ENCODE measurements around the gene PBX3. TPM values are rescaled to one million over a fixed set of nuclear protein-coding genes. Genes with fewer than 3 reads are reported as not detected.
"Not testable (repeated sequence)": the region's sequence is repeated elsewhere in the genome, so short reads cannot be mapped to it uniquely, and the experiment has no call there.

PBX3 gene
- total RNA-seq, 1 donor from 2014 or later, result 6.3 TPM

GRCh38 chr9:125822902-125823301, 75.7 kb downstream of the PBX3 start:
- Histone ChIP-seq H3K36me3 (ENCODE audit: control insufficient read depth, insufficient read depth, low read length) (no peaks in the 10 kb centered on the region), H3K27me3 (ENCODE audit: control insufficient read depth, insufficient read depth, low read length) (no peaks in the 10 kb centered on the region), H3K4me3 (ENCODE audit: low read depth, low read length) (no peak overlapping the region)
- TF ChIP-seq CTCF (IDR thresholded peaks at IDR 0.05; ENCODE audit: insufficient read depth, low read length, severe bottlenecking), result no peak
- DNase-seq (ENCODE audit: low read depth) (no peak), FAIRE-seq (no peak)

- not testable (repeated sequence) for H3K36me3 ChIP-seq (ENCODE audit: control insufficient read depth, insufficient read depth, low read length); FAIRE-seq; H3K27me3 ChIP-seq (ENCODE audit: control insufficient read depth, insufficient read depth, low read length); H3K4me3 ChIP-seq (ENCODE audit: low read depth, low read length); DNase-seq (ENCODE audit: low read depth)
Measured at GRCh38 chr9:125823874-125824406, 76.8 kb downstream of the PBX3 start.

GRCh38 chr9:125825762-125826161, 78.6 kb downstream of the PBX3 start:
- H3K27me3 ChIP-seq (ENCODE audit: control insufficient read depth, insufficient read depth, low read length), result no peaks in the 10 kb centered on the region
- TF ChIP-seq CTCF (IDR thresholded peaks at IDR 0.05; ENCODE audit: insufficient read depth, low read length, severe bottlenecking), result no peak
- FAIRE-seq (no peak), DNase-seq (ENCODE audit: low read depth) (no peak)
- no peak overlapping the region for H3K4me3 ChIP-seq (ENCODE audit: low read depth, low read length)
- no peaks in the 10 kb centered on the region for H3K36me3 ChIP-seq (ENCODE audit: control insufficient read depth, insufficient read depth, low read length)

GRCh38 chr9:125826850-125827249, 79.7 kb downstream of the PBX3 start:
- FAIRE-seq, result no peak
- Histone ChIP-seq H3K27me3 (ENCODE audit: control insufficient read depth, insufficient read depth, low read length) (no peaks in the 10 kb centered on the region), H3K36me3 (ENCODE audit: control insufficient read depth, insufficient read depth, low read length) (no peaks in the 10 kb centered on the region), H3K4me3 (ENCODE audit: low read depth, low read length) (no peak overlapping the region)
- no peak for DNase-seq (ENCODE audit: low read depth)
- no peak for TF ChIP-seq CTCF (IDR thresholded peaks at IDR 0.05; ENCODE audit: insufficient read depth, low read length, severe bottlenecking)

- TF ChIP-seq CTCF (IDR thresholded peaks at IDR 0.05; ENCODE audit: insufficient read depth, low read length, severe bottlenecking), result no peak
- Histone ChIP-seq H3K4me3 (ENCODE audit: low read depth, low read length) (no peak overlapping the region), H3K27me3 (ENCODE audit: control insufficient read depth, insufficient read depth, low read length) (no peaks in the 10 kb centered on the region), H3K36me3 (ENCODE audit: control insufficient read depth, insufficient read depth, low read length) (no peaks in the 10 kb centered on the region)
- FAIRE-seq (no peak), DNase-seq (ENCODE audit: low read depth) (no peak)
Measured at GRCh38 chr9:125829743-125830142, 82.6 kb downstream of the PBX3 start.

GRCh38 chr9:125831054-125831453, 83.9 kb downstream of the PBX3 start:
- Histone ChIP-seq H3K27me3 (ENCODE audit: control insufficient read depth, insufficient read depth, low read length) (no peaks in the 10 kb centered on the region), H3K4me3 (ENCODE audit: low read depth, low read length) (no peak overlapping the region), H3K36me3 (ENCODE audit: control insufficient read depth, insufficient read depth, low read length) (no peaks in the 10 kb centered on the region)
- TF ChIP-seq CTCF (IDR thresholded peaks at IDR 0.05; ENCODE audit: insufficient read depth, low read length, severe bottlenecking), result no peak
- DNase-seq (ENCODE audit: low read depth) (no peak), FAIRE-seq (no peak)

Data from bronchial epithelial cell (primary cell).